ENCODE results near the gene IRF4.

DNA sequence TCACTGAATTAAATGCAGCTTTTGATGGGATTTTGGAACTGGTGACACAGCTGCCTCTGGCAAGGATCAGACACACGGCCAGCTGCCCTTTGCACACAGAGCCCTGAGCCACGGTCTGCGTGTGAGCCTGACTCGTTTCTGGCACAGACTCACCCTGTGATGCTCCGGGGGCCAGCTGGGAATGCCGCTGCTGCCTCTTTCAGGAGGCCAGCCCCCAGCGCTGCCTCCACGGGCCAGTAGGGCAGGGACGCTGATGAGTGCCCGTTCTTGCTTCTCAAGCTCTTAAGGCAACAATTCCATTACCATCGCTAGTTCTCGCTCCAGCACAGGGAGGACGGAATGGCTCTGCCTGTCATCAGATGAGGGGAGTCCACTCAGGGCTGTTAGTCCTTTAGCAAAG lies 61.6 kb downstream of the IRF4 start:
- TF ChIP-seq POLR2A (IDR thresholded peaks at IDR 0.05; ENCODE audit: low read length) (no peak), GATA1 (IDR thresholded peaks at IDR 0.05; ENCODE audit: low read depth, low read length) (no peak)
